K562 (cell line): ENCODE results near the gene LBHD2. TPM values are rescaled to one million over a fixed set of nuclear protein-coding genes. Genes with fewer than 3 reads are reported as not detected.

Source experiments
- CTCFL ChIP-seq: IDR thresholded peaks from 2 replicates; pipeline ENCODE4 v1.6.1; 2011; ENCODE audit warnings: borderline replicate concordance, low read depth, mild to moderate bottlenecking, moderate library complexity, low read length; ENCODE audit not compliant: insufficient read depth, poor library complexity, severe bottlenecking
- HIVEP1 ChIP-seq: fragments of 250-450 bp; sonication (Bioruptor Pico); IDR thresholded peaks from 2 replicates; pipeline ENCODE4 v1.4.0; 2020; ENCODE audit warnings: mild to moderate bottlenecking
- KLF13 ChIP-seq: fragments of 450-650 bp; IDR thresholded peaks from 2 replicates; pipeline ENCODE4 v1.6.1; 2016; ENCODE audit warnings: missing genetic modification characterization, low read depth, mild to moderate bottlenecking, missing compliant biosample characterization, moderate library complexity, borderline replicate concordance
- THAP7 ChIP-seq: fragments of 250-450 bp; sonication (Bioruptor Pico); IDR thresholded peaks from 2 replicates; pipeline ENCODE4 v1.5.0; 2021
- ZNF133 ChIP-seq: fragments of 250-450 bp; sonication (Bioruptor Pico); IDR thresholded peaks from 2 replicates; pipeline ENCODE4 v1.4.0; 2020; ENCODE audit warnings: mild to moderate bottlenecking
- polyA plus RNA-seq, 8 experiments: library from polyadenylated mRNA; depleted of rRNA in 4 of 8; stranded (reverse) in 5 of 8; unstranded in 3 of 8; fragments of >200 nt; fragmentation: Nextera tagmentation in 2 of 8; fragmentation: Illumina TruSeq in 1 of 8; extraction: Ambion mirVana in 2 of 8; extraction: Trizol in 1 of 8; gene quantifications; 2 replicates each; pipeline versions ENCODE4 v1.2.1 to v1.2.3, GENCODE V29; 2011 to 2014; ENCODE audit warnings: inconsistent platforms in 1 of 8, missing spikeins in 1 of 8
- total RNA-seq, 7 experiments: library from RNA; depleted of rRNA in 6 of 7; stranded (reverse); fragments of >200 nt in 6 of 7; fragmentation: Illumina TruSeq in 2 of 7; extraction: Trizol in 2 of 7; gene quantifications; 2 replicates each; pipeline versions ENCODE4 v1.2.1 to v1.2.3, GENCODE V29; 2011 to 2021; ENCODE audit warnings: low replicate concordance in 1 of 7
- TF ChIP-seq, protein P1 (sequence below): fragments of 450-650 bp; IDR thresholded peaks from 2 replicates; pipeline ENCODE4 v1.6.1; 2016; ENCODE audit warnings: antibody characterized with exemption
- TF ChIP-seq, protein P2 (sequence below), 2 experiments: fragments of 450-650 bp; conservative IDR thresholded peaks; 2 replicates each; pipeline ENCODE4 v1.6.1; 2017; ENCODE audit warnings: mild to moderate bottlenecking in 2 of 2, moderate library complexity in 2 of 2
- TF ChIP-seq, protein P3 (sequence below), 2 experiments: fragments of 450-650 bp; formaldehyde crosslinking in 1 of 2; IDR thresholded peaks; 2 replicates each; pipeline versions ENCODE4 v1.4.0 to v1.6.1; 2014 to 2020; ENCODE audit warnings: mild to moderate bottlenecking in 2 of 2, borderline replicate concordance in 1 of 2, low read depth in 1 of 2

The LBHD2 gene
- total and polyA plus RNA-seq, 9 of the 15 experiments (the other 6 are each of a cell fraction or from before 2014, with no cell fraction given) = not detected

DNA sequence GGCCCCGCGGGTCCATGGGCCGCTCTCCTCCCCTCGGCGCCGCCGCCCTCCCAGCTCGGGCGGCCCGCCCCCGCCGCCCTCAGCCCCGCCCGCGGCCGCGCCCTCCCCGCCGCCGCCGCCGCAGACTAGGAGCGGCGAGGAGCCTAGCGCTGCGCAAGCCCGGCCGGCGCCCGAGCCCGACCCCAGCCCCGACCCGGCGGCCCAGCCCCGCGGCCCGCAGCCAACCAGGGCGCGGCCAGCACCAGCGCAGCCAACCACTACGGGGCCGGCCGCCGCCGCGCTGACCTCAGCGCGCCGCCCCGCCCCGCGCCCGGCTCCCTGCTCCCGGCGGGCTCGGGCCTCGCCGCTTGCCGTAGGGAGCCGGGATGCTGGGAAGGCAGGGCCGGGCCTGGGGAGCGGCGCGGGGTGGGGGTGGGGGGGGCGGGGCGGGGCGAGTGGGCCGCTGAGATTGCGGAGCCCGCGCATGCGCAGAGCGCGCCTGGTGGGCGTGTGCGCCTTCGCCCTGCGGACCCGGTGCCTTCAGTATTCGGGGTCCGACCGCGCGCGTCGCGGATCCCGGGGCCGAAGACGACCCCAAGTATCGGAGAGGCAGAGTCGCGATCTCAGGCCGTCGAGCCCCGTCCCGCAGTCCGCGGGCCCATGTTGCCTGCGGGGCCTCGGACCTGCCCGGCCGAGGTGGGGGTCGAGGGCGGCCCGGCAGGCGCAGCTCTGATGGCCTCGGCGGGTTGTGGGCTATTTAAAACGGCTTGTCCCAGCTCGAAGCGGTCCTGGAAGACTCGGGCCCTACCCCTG is 26.4 kb upstream of the LBHD2 start, which contains the start of gene CDC42BPB (continued):
- TF ChIP-seq CTCFL (no peak), ZNF133 (CRISPR knock-in tag) (no peak), HIVEP1 (no peak), THAP7 (no peak), KLF13 (tag) (0 out of 2 replicates have a peak, but pooled peaks have one; percentile 37)
- TF ChIP-seq, protein P1, sequence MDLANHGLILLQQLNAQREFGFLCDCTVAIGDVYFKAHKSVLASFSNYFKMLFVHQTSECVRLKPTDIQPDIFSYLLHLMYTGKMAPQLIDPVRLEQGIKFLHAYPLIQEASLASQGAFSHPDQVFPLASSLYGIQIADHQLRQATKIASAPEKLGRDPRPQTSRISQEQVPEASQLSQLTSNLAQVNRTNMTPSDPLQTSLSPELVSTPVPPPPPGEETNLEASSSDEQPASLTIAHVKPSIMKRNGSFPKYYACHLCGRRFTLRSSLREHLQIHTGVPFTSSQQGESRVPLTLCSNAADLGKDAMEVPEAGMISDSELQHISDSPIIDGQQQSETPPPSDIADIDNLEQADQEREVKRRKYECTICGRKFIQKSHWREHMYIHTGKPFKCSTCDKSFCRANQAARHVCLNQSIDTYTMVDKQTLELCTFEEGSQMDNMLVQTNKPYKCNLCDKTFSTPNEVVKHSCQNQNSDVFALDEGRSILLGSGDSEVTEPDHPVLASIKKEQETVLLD = peak; percentile 30; the same call in 1 of the 2 replicates
- TF ChIP-seq, protein P2, sequence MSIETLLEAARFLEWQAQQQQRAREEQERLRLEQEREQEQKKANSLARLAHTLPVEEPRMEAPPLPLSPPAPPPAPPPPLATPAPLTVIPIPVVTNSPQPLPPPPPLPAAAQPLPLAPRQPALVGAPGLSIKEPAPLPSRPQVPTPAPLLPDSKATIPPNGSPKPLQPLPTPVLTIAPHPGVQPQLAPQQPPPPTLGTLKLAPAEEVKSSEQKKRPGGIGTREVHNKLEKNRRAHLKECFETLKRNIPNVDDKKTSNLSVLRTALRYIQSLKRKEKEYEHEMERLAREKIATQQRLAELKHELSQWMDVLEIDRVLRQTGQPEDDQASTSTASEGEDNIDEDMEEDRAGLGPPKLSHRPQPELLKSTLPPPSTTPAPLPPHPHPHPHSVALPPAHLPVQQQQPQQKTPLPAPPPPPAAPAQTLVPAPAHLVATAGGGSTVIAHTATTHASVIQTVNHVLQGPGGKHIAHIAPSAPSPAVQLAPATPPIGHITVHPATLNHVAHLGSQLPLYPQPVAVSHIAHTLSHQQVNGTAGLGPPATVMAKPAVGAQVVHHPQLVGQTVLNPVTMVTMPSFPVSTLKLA (conservative IDR thresholded peaks at IDR 0.05) = no peak
- TF ChIP-seq, protein P3, sequence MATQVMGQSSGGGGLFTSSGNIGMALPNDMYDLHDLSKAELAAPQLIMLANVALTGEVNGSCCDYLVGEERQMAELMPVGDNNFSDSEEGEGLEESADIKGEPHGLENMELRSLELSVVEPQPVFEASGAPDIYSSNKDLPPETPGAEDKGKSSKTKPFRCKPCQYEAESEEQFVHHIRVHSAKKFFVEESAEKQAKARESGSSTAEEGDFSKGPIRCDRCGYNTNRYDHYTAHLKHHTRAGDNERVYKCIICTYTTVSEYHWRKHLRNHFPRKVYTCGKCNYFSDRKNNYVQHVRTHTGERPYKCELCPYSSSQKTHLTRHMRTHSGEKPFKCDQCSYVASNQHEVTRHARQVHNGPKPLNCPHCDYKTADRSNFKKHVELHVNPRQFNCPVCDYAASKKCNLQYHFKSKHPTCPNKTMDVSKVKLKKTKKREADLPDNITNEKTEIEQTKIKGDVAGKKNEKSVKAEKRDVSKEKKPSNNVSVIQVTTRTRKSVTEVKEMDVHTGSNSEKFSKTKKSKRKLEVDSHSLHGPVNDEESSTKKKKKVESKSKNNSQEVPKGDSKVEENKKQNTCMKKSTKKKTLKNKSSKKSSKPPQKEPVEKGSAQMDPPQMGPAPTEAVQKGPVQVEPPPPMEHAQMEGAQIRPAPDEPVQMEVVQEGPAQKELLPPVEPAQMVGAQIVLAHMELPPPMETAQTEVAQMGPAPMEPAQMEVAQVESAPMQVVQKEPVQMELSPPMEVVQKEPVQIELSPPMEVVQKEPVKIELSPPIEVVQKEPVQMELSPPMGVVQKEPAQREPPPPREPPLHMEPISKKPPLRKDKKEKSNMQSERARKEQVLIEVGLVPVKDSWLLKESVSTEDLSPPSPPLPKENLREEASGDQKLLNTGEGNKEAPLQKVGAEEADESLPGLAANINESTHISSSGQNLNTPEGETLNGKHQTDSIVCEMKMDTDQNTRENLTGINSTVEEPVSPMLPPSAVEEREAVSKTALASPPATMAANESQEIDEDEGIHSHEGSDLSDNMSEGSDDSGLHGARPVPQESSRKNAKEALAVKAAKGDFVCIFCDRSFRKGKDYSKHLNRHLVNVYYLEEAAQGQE (IDR thresholded peaks at IDR 0.05; ENCODE audit: borderline replicate concordance) = no peak
- TF ChIP-seq, protein P3 (CRISPR knock-in tag; IDR thresholded peaks at IDR 0.05; ENCODE audit: low read depth) = no peak
